Retinal pigment epithelial cell (primary cell): ENCODE measurements around the gene ID1.
"Not testable (repeated sequence)": the region's sequence is repeated elsewhere in the genome, so short reads cannot be mapped to it uniquely, and the experiment has no call there.

Source experiments
- DNase-seq: peaks from one replicate; pipeline ENCODE4 v3.0.0-alpha.2; 2010; ENCODE audit warnings: low read depth
- H3K4me3 ChIP-seq: 2 replicates; pipeline ENCODE4 v1.5.1; 2011; ENCODE audit warnings: mild to moderate bottlenecking, low read length, control low read depth, moderate library complexity
- CTCF ChIP-seq: conservative IDR thresholded peaks from 2 replicates; pipeline ENCODE4 v1.5.1; 2011; ENCODE audit warnings: low read depth, low read length, control low read depth, inconsistent platforms

The ID1 gene

GRCh38 chr20:31595380-31595653, 9.8 kb upstream of the ID1 start:
- TF ChIP-seq CTCF: no peak
- no peak overlapping the region for H3K4me3 ChIP-seq
- no peak for DNase-seq

GRCh38 chr20:31595654-31596411, 9.3 kb upstream of the ID1 start:
- TF ChIP-seq CTCF: no peak
- no peak overlapping the region for H3K4me3 ChIP-seq
- no peak for DNase-seq

- not testable (repeated sequence) for DNase-seq, H3K4me3 ChIP-seq
Measured at GRCh38 chr20:31596412-31596715, 8.7 kb upstream of the ID1 start.

DNA sequence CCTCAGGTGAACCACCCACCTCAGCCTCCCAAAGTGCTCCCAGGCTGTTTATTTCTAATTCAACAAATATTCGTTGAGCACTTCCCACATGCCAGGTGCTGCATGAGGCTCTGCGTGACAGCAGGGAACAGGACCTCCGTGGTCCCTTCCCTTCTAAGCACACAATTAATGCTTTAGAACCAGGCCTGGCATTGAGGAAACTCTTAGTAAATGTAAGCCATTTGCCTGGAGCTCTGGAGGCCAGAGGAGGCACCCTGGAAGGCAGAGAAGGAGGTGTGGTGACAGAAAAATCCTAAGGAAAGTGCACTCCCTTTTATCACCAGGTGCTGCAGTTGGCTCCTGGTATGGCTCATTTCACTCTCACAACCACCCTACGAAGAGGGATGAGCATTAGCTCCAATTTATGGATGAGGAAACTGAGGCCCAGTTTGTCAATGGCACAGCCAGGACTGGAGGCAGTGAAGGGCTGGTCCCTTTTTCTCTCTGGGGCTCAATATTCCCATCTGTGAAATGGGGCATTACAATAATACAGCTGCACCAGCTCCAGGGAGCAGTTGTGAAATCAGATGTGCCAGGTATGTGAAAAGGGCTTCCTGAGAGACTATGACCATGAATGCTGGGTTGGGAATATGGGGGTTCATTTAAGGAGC, 8.1 kb upstream of the ID1 start:
- no peak for DNase-seq
- H3K4me3 ChIP-seq: no peak overlapping the region
- no peak for TF ChIP-seq CTCF

DNA sequence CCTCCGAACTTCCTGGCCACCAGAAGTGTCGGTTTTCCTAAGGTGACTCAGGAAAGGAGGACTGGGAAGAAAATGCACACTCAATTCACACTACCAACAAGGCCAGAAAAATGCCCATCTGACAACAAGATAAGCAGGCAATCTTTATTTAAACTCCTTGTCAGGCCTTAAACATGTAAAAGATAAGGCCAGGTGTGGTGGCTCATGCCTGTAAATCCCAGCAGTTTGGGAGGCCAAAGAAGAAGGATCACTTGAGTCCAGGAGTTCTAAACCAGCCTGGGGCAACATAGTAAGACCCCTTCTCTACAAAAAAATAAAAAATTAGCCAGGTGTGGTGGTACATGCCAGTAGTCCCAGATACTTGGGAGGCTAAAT, 7.6 kb upstream of the ID1 start:
- TF ChIP-seq CTCF: no peak
- no peak for DNase-seq
- no peak overlapping the region for H3K4me3 ChIP-seq

- DNase-seq: no peak
- no peak overlapping the region for H3K4me3 ChIP-seq
- no peak for TF ChIP-seq CTCF
Measured at GRCh38 chr20:31602431-31602778, 2.7 kb upstream of the ID1 start.

- DNase-seq: no peak
- TF ChIP-seq CTCF: peak; percentile 1
- H3K4me3 ChIP-seq: no peak overlapping the region
Measured at GRCh38 chr20:31602779-31603441, 2.2 kb upstream of the ID1 start.
